PFSK-1 (cell line): ENCODE results near the gene GAS6.

Experiments used
- FOXP2 ChIP-seq: optimal IDR thresholded peaks from 2 replicates; pipeline ENCODE3; 2011; ENCODE audit warnings: borderline replicate concordance, control low read depth, inconsistent platforms; ENCODE audit not compliant: insufficient read depth; ENCODE audit errors: extremely low read length, extremely low read depth
- POLR2AphosphoS5 ChIP-seq: IDR thresholded peaks from 2 replicates; pipeline ENCODE4 v1.6.1; 2012; ENCODE audit warnings: low read depth, mild to moderate bottlenecking, control low read depth, low read length, moderate library complexity
- SIN3A ChIP-seq: IDR thresholded peaks from 2 replicates; pipeline ENCODE4 v1.6.1; 2012; ENCODE audit warnings: mild to moderate bottlenecking, low read length, moderate library complexity, borderline replicate concordance; ENCODE audit not compliant: insufficient read depth
- TAF1 ChIP-seq: IDR thresholded peaks from 2 replicates; pipeline ENCODE4 v1.6.1; 2012; ENCODE audit warnings: low read length, control low read depth, borderline replicate concordance; ENCODE audit not compliant: insufficient read depth
- TF ChIP-seq, protein P1 (sequence below), 2 experiments: IDR thresholded peaks; 2 replicates each; pipeline versions ENCODE4 v1.6.1 to v1.8.0; 2011 to 2012; ENCODE audit warnings: low read depth in 2 of 2, low read length in 2 of 2, control low read depth in 1 of 2, inconsistent platforms in 1 of 2, mild to moderate bottlenecking in 1 of 2, moderate library complexity in 1 of 2; ENCODE audit not compliant: insufficient read depth in 1 of 2

DNA sequence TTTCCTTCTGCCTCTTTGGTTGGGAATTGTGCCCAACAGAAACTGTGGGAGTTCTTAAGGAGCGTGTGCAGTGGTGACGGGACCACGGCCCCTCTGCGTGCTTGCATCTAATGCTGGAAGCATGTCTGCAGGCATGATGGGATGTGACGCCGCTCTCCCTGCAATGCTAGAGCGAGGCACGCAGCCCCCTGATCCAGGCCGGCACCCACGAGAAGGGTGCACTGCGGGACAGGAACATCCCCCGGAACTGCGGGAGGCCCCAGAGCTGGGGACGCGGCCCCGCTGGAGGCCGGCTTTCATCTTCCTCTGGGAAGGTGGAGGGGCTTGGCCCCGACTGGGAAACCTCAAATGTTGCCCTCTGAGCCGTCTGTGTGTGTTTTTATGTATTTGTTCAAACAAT is 72.1 kb downstream of the GAS6 start:
- no peak for TF ChIP-seq SIN3A
- no peak for TF ChIP-seq POLR2AphosphoS5
- TF ChIP-seq FOXP2: no peak
- TF ChIP-seq TAF1: no peak
- TF ChIP-seq, protein P1, sequence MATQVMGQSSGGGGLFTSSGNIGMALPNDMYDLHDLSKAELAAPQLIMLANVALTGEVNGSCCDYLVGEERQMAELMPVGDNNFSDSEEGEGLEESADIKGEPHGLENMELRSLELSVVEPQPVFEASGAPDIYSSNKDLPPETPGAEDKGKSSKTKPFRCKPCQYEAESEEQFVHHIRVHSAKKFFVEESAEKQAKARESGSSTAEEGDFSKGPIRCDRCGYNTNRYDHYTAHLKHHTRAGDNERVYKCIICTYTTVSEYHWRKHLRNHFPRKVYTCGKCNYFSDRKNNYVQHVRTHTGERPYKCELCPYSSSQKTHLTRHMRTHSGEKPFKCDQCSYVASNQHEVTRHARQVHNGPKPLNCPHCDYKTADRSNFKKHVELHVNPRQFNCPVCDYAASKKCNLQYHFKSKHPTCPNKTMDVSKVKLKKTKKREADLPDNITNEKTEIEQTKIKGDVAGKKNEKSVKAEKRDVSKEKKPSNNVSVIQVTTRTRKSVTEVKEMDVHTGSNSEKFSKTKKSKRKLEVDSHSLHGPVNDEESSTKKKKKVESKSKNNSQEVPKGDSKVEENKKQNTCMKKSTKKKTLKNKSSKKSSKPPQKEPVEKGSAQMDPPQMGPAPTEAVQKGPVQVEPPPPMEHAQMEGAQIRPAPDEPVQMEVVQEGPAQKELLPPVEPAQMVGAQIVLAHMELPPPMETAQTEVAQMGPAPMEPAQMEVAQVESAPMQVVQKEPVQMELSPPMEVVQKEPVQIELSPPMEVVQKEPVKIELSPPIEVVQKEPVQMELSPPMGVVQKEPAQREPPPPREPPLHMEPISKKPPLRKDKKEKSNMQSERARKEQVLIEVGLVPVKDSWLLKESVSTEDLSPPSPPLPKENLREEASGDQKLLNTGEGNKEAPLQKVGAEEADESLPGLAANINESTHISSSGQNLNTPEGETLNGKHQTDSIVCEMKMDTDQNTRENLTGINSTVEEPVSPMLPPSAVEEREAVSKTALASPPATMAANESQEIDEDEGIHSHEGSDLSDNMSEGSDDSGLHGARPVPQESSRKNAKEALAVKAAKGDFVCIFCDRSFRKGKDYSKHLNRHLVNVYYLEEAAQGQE (IDR thresholded peaks at IDR 0.05; ENCODE audit: insufficient read depth in 1 of 2, low read depth in 2 of 2, low read length in 2 of 2): no peak
